ENCODE results near the gene BBS9. TPM values are rescaled to one million over a fixed set of nuclear protein-coding genes. Genes with fewer than 3 reads are reported as not detected.

BBS9 gene
- total RNA-seq, 1 donor: 33.3 TPM

GRCh38 chr7:33623267-33623666, 493.9 kb downstream of the BBS9 start:
- H3K9me3 ChIP-seq (ENCODE audit: low read depth, low read length): no peaks in the 10 kb centered on the region
- H3K79me2 ChIP-seq (ENCODE audit: insufficient read depth, low read length): no peaks in the 10 kb centered on the region
- TF ChIP-seq CTCF (IDR thresholded peaks at IDR 0.05; ENCODE audit: extremely low read depth, low read depth, low read length): no peak
- DNase-seq (ENCODE audit: insufficient read length, low spot score, missing footprints): no peak
- no peaks in the 10 kb centered on the region for H3K27me3 ChIP-seq (ENCODE audit: insufficient read depth, low read length)
- no peaks in the 10 kb centered on the region for H4K20me1 ChIP-seq (ENCODE audit: insufficient read depth, low read length)
- no peak overlapping the region for H3K4me3 ChIP-seq (ENCODE audit: insufficient read depth, low read length)
- H3K27ac ChIP-seq (ENCODE audit: low read depth, low read length): no peak overlapping the region
- no peak overlapping the region for H2AFZ ChIP-seq (ENCODE audit: low read length)
- H3K4me1 ChIP-seq (ENCODE audit: insufficient read depth, low read length): no peaks in the 10 kb centered on the region
- no peaks in the 10 kb centered on the region for H3K36me3 ChIP-seq (ENCODE audit: insufficient read depth, low read length)
- no peak overlapping the region for H3K4me2 ChIP-seq (ENCODE audit: insufficient read depth, low read length)

GRCh38 chr7:33624215-33624614, 494.9 kb downstream of the BBS9 start:
- DNase-seq (ENCODE audit: insufficient read length, low spot score, missing footprints): no peak
- H3K27ac ChIP-seq (ENCODE audit: low read depth, low read length): no peak overlapping the region
- H3K27me3 ChIP-seq (ENCODE audit: insufficient read depth, low read length): no peaks in the 10 kb centered on the region
- H3K4me2 ChIP-seq (ENCODE audit: insufficient read depth, low read length): no peak overlapping the region
- no peak overlapping the region for H3K4me3 ChIP-seq (ENCODE audit: insufficient read depth, low read length)
- H3K36me3 ChIP-seq (ENCODE audit: insufficient read depth, low read length): no peaks in the 10 kb centered on the region
- no peaks in the 10 kb centered on the region for H3K4me1 ChIP-seq (ENCODE audit: insufficient read depth, low read length)
- no peak overlapping the region for H2AFZ ChIP-seq (ENCODE audit: low read length)
- H3K9me3 ChIP-seq (ENCODE audit: low read depth, low read length): no peaks in the 10 kb centered on the region
- no peak for TF ChIP-seq CTCF (IDR thresholded peaks at IDR 0.05; ENCODE audit: extremely low read depth, low read depth, low read length)
- H3K79me2 ChIP-seq (ENCODE audit: insufficient read depth, low read length): no peaks in the 10 kb centered on the region
- no peaks in the 10 kb centered on the region for H4K20me1 ChIP-seq (ENCODE audit: insufficient read depth, low read length)

- H3K4me1 ChIP-seq (ENCODE audit: insufficient read depth, low read length): no peaks in the 10 kb centered on the region
- no peak overlapping the region for H3K27ac ChIP-seq (ENCODE audit: low read depth, low read length)
- DNase-seq (ENCODE audit: insufficient read length, low spot score, missing footprints): no peak
- H4K20me1 ChIP-seq (ENCODE audit: insufficient read depth, low read length): no peaks in the 10 kb centered on the region
- no peaks in the 10 kb centered on the region for H3K79me2 ChIP-seq (ENCODE audit: insufficient read depth, low read length)
- no peaks in the 10 kb centered on the region for H3K9me3 ChIP-seq (ENCODE audit: low read depth, low read length)
- H3K4me2 ChIP-seq (ENCODE audit: insufficient read depth, low read length): no peak overlapping the region
- no peak overlapping the region for H3K4me3 ChIP-seq (ENCODE audit: insufficient read depth, low read length)
- no peaks in the 10 kb centered on the region for H3K36me3 ChIP-seq (ENCODE audit: insufficient read depth, low read length)
- TF ChIP-seq CTCF (IDR thresholded peaks at IDR 0.05; ENCODE audit: extremely low read depth, low read depth, low read length): no peak
- H3K27me3 ChIP-seq (ENCODE audit: insufficient read depth, low read length): no peaks in the 10 kb centered on the region
- no peak overlapping the region for H2AFZ ChIP-seq (ENCODE audit: low read length)
Observed at GRCh38 chr7:33626869-33627268, 497.5 kb downstream of the BBS9 start.

GRCh38 chr7:33627741-33628140, 498.4 kb downstream of the BBS9 start:
- Histone ChIP-seq H3K27ac (ENCODE audit: low read depth, low read length) (no peak overlapping the region), H3K4me2 (ENCODE audit: insufficient read depth, low read length) (no peak overlapping the region), H3K4me1 (ENCODE audit: insufficient read depth, low read length) (no peaks in the 10 kb centered on the region), H4K20me1 (ENCODE audit: insufficient read depth, low read length) (no peaks in the 10 kb centered on the region), H3K36me3 (ENCODE audit: insufficient read depth, low read length) (no peaks in the 10 kb centered on the region), H3K27me3 (ENCODE audit: insufficient read depth, low read length) (no peaks in the 10 kb centered on the region), H3K9me3 (ENCODE audit: low read depth, low read length) (no peaks in the 10 kb centered on the region), H2AFZ (ENCODE audit: low read length) (no peak overlapping the region), H3K79me2 (ENCODE audit: insufficient read depth, low read length) (no peaks in the 10 kb centered on the region), H3K4me3 (ENCODE audit: insufficient read depth, low read length) (no peak overlapping the region)
- no peak for DNase-seq (ENCODE audit: insufficient read length, low spot score, missing footprints)
- no peak for TF ChIP-seq CTCF (IDR thresholded peaks at IDR 0.05; ENCODE audit: extremely low read depth, low read depth, low read length)
